ENCODE results near the gene HYCC1.

- TF ChIP-seq CTCF (IDR thresholded peaks at IDR 0.05 in 4 of 5, conservative IDR thresholded peaks at IDR 0.05 in 1 of 5) (no peak), POLR2A (IDR thresholded peaks at IDR 0.05) (no peak)
These were observed 44.6 kb upstream of the HYCC1 start for GRCh38 chr7:23058408-23059096.

Data from gastrocnemius medialis (tissue), 4 donors.